Activated effector memory CD4-positive, alpha-beta T cell treated with Interleukin-2 at 50 U/mL for 16 hours (primary cell): ENCODE data around the gene CALN1.
"Not testable (repeated sequence)": the region's sequence is repeated elsewhere in the genome, so short reads cannot be mapped to it uniquely, and the experiment has no call there.

Experiments used
- DNase-seq: peaks from one replicate; pipeline ENCODE4 v3.0.0-alpha.2; 2020

The CALN1 gene

GRCh38 chr7:71775648-71776047 lies 636.5 kb downstream of the CALN1 start:
- no peak for DNase-seq

- no peak for DNase-seq
These were observed 639.4 kb downstream of the CALN1 start for GRCh38 chr7:71772779-71773178.

GRCh38 chr7:71770269-71770907 lies 641.8 kb downstream of the CALN1 start:
- no peak for DNase-seq

- no peak for DNase-seq
These were observed 642.8 kb downstream of the CALN1 start for GRCh38 chr7:71769326-71769725.

- DNase-seq: no peak
These were observed 643.7 kb downstream of the CALN1 start for GRCh38 chr7:71768450-71768849.

GRCh38 chr7:71766016-71766415 lies 646.1 kb downstream of the CALN1 start:
- DNase-seq: no peak

GRCh38 chr7:71761336-71761735 lies 650.8 kb downstream of the CALN1 start:
- no peak for DNase-seq

- no peak for DNase-seq
These were observed 657.3 kb downstream of the CALN1 start for GRCh38 chr7:71754828-71755227.

- no peak for DNase-seq
These were observed 658.0 kb downstream of the CALN1 start for GRCh38 chr7:71753956-71754664.

GRCh38 chr7:71753236-71753635 lies 658.9 kb downstream of the CALN1 start:
- DNase-seq: no peak

- DNase-seq: no peak
These were observed 659.8 kb downstream of the CALN1 start for GRCh38 chr7:71752171-71752935.

- DNase-seq: no peak
These were observed 661.8 kb downstream of the CALN1 start for GRCh38 chr7:71750290-71750689.

- DNase-seq: no peak
These were observed 666.1 kb downstream of the CALN1 start for GRCh38 chr7:71746006-71746405.

GRCh38 chr7:71740174-71740560 lies 672.0 kb downstream of the CALN1 start:
- DNase-seq: no peak

GRCh38 chr7:71739520-71740173 lies 672.5 kb downstream of the CALN1 start:
- DNase-seq: no peak

- DNase-seq: not testable (repeated sequence)
These were observed 674.1 kb downstream of the CALN1 start for GRCh38 chr7:71737931-71738540.

- no peak for DNase-seq
These were observed 676.1 kb downstream of the CALN1 start for GRCh38 chr7:71735961-71736556.

GRCh38 chr7:71733107-71733870 lies 678.8 kb downstream of the CALN1 start:
- DNase-seq: peak; percentile 26

- DNase-seq: no peak
These were observed 680.4 kb downstream of the CALN1 start for GRCh38 chr7:71731740-71732139.
